Suprapubic skin (tissue), 4 donors: ENCODE results near the gene RPS19BP1. TPM values are rescaled to one million over a fixed set of nuclear protein-coding genes. Genes with fewer than 3 reads are reported as not detected.

Experiments used
- DNase-seq, 2 donors: peaks; one replicate each; pipeline ENCODE4 v3.0.0-alpha.2; 2019; ENCODE audit warnings: low spot score in 2 of 2
- H3K27ac ChIP-seq: fragments of 200-600 bp; sonication (generic); one replicate; pipeline ENCODE4 v1.5.1; 2019
- H3K27me3 ChIP-seq: fragments of 200-600 bp; sonication (generic); one replicate; pipeline ENCODE4 v1.5.1; 2019
- H3K36me3 ChIP-seq: fragments of 200-600 bp; sonication (generic); one replicate; pipeline ENCODE4 v1.5.1; 2019
- H3K4me1 ChIP-seq: fragments of 200-600 bp; sonication (generic); one replicate; pipeline ENCODE4 v1.5.1; 2019
- H3K4me3 ChIP-seq: fragments of 200-600 bp; sonication (generic); one replicate; pipeline ENCODE4 v1.5.1; 2019; ENCODE audit warnings: mild to moderate bottlenecking
- H3K9me3 ChIP-seq: fragments of 200-600 bp; sonication (generic); one replicate; pipeline ENCODE4 v1.5.1; 2019
- EP300 ChIP-seq: sonication (generic); formaldehyde crosslinking; IDR thresholded peaks from one replicate; pipeline ENCODE4 v1.6.1; 2017; ENCODE audit warnings: antibody characterized with exemption
- POLR2A ChIP-seq, 2 donors: fragments of 450-650 bp; IDR thresholded peaks; one replicate each; pipeline ENCODE4 v1.6.1; 2017; ENCODE audit warnings: antibody characterized with exemption in 2 of 2, mild to moderate bottlenecking in 2 of 2, moderate library complexity in 2 of 2
- POLR2AphosphoS5 ChIP-seq, 3 donors: sonication (generic); formaldehyde crosslinking; IDR thresholded peaks; one replicate each; pipeline ENCODE4 v1.6.1; 2017; ENCODE audit warnings: antibody characterized with exemption in 3 of 3
- WGBS: methylation state at CpG from one replicate; pipeline ENCODE4 v1.1.5; 2018; 5-methylcytosine and 5-hydroxymethylcytosine counted together
- total RNA-seq, 4 donors: library from RNA; depleted of rRNA; stranded (reverse); fragments of >200 nt; gene quantifications; one replicate each; pipeline ENCODE4 v1.1.0, GENCODE V29; 2016
- TF ChIP-seq, protein P1 (sequence below), 2 donors: fragments of 200-600 bp in 1 of 2; fragments of 450-650 bp in 1 of 2; sonication (generic) in 1 of 2; IDR thresholded peaks; one replicate each; pipeline ENCODE4 v1.5.1; 2016 to 2019; ENCODE audit warnings: antibody characterized with exemption in 2 of 2, mild to moderate bottlenecking in 1 of 2, moderate library complexity in 1 of 2

RPS19BP1 gene
- total RNA-seq, 4 donors from 2014 or later: 61.2 to 89.5 (median 80.6) TPM

DNA sequence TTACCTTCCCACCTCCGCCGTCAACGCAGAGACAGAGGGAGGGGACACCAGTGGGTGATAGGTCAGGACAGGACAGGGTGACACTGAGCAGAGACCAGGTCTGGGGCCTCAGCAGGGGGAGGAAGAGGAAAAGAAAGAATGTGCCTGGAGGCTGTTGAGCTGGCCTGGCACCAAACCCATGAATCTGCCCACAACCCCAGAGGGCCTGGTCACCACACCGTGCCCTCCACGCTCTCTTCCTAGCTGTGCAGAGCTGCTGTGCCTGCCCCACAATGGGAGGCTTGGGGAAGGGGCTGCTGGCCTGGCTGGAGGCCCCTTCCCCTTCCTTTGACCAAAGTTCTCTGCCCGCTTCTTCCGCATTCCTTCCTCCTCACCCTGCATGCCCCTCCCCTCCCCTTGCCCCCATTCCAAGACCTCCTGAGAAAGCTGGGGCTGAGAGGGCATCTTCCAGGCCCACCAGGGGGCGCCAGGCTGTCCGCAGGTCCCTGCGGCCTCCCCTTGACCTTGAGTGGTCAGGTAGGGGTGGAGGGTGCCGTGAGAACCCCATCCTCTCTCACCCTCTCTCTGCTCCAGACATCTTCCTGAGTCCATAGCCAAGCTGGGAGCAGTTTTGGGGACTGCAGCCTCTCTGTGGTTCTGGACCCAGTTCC lies 27.0 kb upstream of the RPS19BP1 start:
- Histone ChIP-seq H3K27ac (no peak overlapping the region), H3K27me3 (peaks cover 50% of the 10 kb centered on the region)
- TF ChIP-seq, protein P1, sequence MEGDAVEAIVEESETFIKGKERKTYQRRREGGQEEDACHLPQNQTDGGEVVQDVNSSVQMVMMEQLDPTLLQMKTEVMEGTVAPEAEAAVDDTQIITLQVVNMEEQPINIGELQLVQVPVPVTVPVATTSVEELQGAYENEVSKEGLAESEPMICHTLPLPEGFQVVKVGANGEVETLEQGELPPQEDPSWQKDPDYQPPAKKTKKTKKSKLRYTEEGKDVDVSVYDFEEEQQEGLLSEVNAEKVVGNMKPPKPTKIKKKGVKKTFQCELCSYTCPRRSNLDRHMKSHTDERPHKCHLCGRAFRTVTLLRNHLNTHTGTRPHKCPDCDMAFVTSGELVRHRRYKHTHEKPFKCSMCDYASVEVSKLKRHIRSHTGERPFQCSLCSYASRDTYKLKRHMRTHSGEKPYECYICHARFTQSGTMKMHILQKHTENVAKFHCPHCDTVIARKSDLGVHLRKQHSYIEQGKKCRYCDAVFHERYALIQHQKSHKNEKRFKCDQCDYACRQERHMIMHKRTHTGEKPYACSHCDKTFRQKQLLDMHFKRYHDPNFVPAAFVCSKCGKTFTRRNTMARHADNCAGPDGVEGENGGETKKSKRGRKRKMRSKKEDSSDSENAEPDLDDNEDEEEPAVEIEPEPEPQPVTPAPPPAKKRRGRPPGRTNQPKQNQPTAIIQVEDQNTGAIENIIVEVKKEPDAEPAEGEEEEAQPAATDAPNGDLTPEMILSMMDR (IDR thresholded peaks at IDR 0.05): peak in 1 of 2 donors; percentile 15
- TF ChIP-seq POLR2A (IDR thresholded peaks at IDR 0.05) (no peak), POLR2AphosphoS5 (IDR thresholded peaks at IDR 0.05) (no peak)

DNA sequence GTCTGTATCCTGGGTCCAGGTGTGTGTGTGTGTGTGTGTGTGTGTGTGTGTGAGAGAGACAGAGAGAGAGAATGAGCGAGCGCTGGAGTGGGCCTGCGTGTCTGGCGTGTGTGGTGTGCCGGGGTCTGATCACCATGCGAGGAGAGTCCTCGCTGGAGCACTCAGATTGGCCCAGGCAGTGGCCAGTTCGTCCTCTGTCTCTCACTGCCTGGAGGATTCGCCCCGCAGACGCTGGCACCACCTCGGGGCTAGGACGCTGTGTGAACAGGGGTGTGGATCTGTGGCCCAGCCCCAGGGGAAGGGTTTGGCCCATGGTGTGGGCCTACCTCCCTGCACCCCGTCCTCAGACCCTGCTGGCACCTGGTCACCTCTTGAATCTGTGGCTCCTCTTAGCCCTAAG lies 26.4 kb upstream of the RPS19BP1 start:
- Histone ChIP-seq H3K4me1 (peaks cover 16% of the 10 kb centered on the region), H3K4me3 (no peak overlapping the region), H3K36me3 (no peaks in the 10 kb centered on the region), H3K27ac (no peak overlapping the region), H3K9me3 (no peaks in the 10 kb centered on the region), H3K27me3 (peaks cover 55% of the 10 kb centered on the region)
- no peak for TF ChIP-seq POLR2A (IDR thresholded peaks at IDR 0.05)
- TF ChIP-seq, protein P1 (IDR thresholded peaks at IDR 0.05): no peak
- no peak for TF ChIP-seq EP300
- TF ChIP-seq POLR2AphosphoS5 (IDR thresholded peaks at IDR 0.05): no peak
- 89% methylated on average over 6 of the region's 14 CpGs for WGBS
- DNase-seq: no peak

More for the DNA sequence above, 27.0 kb upstream of the RPS19BP1 start:
- H3K4me1 ChIP-seq: peaks cover 16% of the 10 kb centered on the region
- H3K4me3 ChIP-seq: no peak overlapping the region
- DNase-seq: no peak
- H3K9me3 ChIP-seq: no peaks in the 10 kb centered on the region
- H3K36me3 ChIP-seq: no peaks in the 10 kb centered on the region
- WGBS: 44% methylated on average over 11 of the region's 11 CpGs

DNA sequence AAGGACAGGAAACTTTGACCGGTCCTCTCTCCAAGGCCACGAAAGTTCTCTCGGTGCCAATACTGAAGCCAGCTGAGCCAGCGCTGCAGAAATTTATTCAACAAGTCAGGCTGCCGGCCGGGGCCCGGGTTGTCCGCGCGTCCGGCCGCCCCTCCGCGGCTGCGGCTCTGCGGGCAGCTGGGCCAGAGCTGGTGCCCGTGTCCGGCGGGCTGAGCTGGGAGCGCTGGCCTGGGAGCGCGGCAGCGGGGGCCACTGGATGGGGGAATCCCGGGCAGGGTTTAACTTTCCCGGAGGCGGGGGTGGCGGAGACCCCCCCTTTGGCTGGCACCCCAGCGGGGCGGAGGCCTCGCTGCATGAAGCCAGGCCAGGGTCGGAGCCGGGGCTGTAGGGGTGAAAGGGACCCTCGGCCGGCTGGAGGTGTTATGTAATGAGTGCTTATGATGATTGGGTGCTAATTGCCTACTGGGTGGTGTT lies 25.7 kb upstream of the RPS19BP1 start:
- TF ChIP-seq POLR2AphosphoS5 (IDR thresholded peaks at IDR 0.05) (no peak), POLR2A (IDR thresholded peaks at IDR 0.05) (no peak), EP300 (no peak)
- TF ChIP-seq, protein P1 (IDR thresholded peaks at IDR 0.05): no peak
- peaks cover 56% of the 10 kb centered on the region for H3K27me3 ChIP-seq
- H3K36me3 ChIP-seq: no peaks in the 10 kb centered on the region
- peaks cover 16% of the 10 kb centered on the region for H3K4me1 ChIP-seq
- peak overlapping the region; percentile 45 for H3K4me3 ChIP-seq
- H3K27ac ChIP-seq: no peak overlapping the region
- no peaks in the 10 kb centered on the region for H3K9me3 ChIP-seq
- no peak for DNase-seq
- WGBS: 6% methylated on average over 17 of the region's 34 CpGs

DNA sequence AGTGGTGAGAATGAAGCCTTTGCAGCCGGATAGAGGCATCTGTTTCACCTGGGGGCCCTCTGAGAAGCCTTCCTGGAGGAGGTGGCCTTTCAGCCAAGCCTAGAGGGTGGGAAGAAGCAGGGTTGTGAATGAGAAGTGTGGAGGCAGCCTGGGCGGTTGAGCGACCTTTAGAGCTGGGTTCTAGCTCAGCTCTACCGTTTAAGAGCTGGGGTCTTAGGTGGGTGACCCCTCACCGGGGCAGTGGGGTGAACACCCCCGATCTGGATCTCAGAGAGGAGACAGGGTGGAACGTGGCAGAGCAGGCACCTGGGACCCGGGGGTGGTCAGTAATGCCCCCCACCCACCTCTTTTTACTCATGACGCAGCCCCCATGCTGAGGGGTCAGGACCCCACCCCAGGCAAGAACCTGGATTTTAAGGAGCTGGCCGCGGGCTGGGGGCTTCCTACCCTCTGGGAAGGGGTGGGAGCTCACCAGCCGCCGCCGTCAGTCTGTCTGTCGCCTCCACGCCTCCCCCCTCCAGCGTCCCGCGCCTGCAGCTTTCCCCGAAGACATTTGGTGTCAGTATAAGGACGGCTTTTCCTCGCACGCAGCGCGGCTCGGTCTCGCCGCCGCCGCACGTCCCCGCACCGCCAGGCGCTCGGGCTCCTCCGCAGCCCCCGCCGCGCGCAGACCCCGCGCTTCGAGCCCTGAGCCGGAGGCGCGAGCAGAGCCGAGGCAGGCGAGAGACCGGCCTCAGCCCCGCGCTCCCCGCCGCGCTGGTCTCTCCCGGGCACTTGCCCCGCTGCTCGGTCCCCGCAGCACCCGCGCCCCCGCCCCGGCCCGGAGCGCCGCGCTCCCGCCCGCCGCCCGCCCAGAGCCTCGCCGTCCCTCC lies 24.7 kb upstream of the RPS19BP1 start:
- Histone ChIP-seq H3K4me3 (peak overlapping the region; percentile 45), H3K27me3 (peaks cover 53% of the 10 kb centered on the region), H3K9me3 (no peaks in the 10 kb centered on the region), H3K4me1 (peaks cover 16% of the 10 kb centered on the region), H3K36me3 (no peaks in the 10 kb centered on the region), H3K27ac (no peak overlapping the region)
- DNase-seq: no peak
- WGBS: 29% methylated on average over 15 of the region's 72 CpGs
- TF ChIP-seq POLR2A (IDR thresholded peaks at IDR 0.05) (no peak), POLR2AphosphoS5 (IDR thresholded peaks at IDR 0.05) (no peak), EP300 (no peak)
- TF ChIP-seq, protein P1 (IDR thresholded peaks at IDR 0.05): no peak

DNA sequence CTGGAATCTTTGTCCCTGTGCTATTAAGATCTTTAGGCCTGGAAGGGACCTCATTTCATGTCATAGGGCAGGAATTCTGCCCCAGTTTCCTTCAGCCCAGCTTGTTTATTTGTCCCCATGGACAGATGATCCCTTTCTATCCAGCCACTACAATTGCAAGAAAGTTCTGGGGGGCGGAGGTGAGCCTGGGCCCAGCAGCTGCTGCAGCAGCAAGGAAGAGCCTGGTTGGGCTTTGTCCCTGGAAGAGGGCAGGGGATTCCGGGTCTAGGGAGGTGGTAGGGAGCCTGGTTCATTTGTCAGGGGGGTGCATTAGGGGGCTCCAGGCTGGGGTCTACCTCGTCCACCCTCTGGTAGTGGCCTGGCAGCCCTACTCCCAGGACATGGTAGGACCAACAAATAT lies 21.6 kb upstream of the RPS19BP1 start:
- TF ChIP-seq EP300 (no peak), POLR2AphosphoS5 (IDR thresholded peaks at IDR 0.05) (no peak), POLR2A (IDR thresholded peaks at IDR 0.05) (no peak)
- TF ChIP-seq, protein P1 (IDR thresholded peaks at IDR 0.05): no peak
- Histone ChIP-seq H3K36me3 (no peaks in the 10 kb centered on the region), H3K4me1 (peaks cover 16% of the 10 kb centered on the region), H3K27ac (no peak overlapping the region), H3K9me3 (no peaks in the 10 kb centered on the region), H3K27me3 (peaks cover 59% of the 10 kb centered on the region), H3K4me3 (no peak overlapping the region)
- DNase-seq: no peak
- WGBS: 74% methylated on average over 3 of the region's 3 CpGs
